Measurements from ENCODE around the gene RC3H2.

Gene RC3H2

DNA sequence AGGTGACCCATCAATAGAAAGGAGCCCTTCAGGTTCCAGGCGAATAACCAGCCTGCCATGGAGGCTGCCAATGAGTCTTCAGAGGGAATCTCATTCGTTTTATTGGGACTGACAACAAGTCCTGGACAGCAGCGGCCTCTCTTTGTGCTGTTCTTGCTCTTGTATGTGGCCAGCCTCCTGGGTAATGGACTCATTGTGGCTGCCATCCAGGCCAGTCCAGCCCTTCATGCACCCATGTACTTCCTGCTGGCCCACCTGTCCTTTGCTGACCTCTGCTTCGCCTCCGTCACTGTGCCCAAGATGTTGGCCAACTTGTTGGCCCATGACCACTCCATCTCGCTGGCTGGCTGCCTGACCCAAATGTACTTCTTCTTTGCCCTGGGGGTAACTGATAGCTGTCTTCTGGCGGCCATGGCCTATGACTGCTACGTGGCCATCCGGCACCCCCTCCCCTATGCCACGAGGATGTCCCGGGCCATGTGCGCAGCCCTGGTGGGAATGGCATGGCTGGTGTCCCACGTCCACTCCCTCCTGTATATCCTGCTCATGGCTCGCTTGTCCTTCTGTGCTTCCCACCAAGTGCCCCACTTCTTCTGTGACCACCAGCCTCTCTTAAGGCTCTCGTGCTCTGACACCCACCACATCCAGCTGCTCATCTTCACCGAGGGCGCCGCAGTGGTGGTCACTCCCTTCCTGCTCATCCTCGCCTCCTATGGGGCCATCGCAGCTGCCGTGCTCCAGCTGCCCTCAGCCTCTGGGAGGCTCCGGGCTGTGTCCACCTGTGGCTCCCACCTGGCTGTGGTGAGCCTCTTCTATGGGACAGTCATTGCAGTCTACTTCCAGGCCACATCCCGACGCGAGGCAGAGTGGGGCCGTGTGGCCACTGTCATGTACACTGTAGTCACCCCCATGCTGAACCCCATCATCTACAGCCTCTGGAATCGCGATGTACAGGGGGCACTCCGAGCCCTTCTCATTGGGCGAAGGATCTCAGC lies 104.8 kb downstream of the RC3H2 start, which contains the start of gene OR1K1:
OR1K1 (plus strand) TSS at position 58 of the 995 bp plus-strand sequence; CDS start at position 58, 0 bp downstream.
- no peak for FAIRE-seq

DNA sequence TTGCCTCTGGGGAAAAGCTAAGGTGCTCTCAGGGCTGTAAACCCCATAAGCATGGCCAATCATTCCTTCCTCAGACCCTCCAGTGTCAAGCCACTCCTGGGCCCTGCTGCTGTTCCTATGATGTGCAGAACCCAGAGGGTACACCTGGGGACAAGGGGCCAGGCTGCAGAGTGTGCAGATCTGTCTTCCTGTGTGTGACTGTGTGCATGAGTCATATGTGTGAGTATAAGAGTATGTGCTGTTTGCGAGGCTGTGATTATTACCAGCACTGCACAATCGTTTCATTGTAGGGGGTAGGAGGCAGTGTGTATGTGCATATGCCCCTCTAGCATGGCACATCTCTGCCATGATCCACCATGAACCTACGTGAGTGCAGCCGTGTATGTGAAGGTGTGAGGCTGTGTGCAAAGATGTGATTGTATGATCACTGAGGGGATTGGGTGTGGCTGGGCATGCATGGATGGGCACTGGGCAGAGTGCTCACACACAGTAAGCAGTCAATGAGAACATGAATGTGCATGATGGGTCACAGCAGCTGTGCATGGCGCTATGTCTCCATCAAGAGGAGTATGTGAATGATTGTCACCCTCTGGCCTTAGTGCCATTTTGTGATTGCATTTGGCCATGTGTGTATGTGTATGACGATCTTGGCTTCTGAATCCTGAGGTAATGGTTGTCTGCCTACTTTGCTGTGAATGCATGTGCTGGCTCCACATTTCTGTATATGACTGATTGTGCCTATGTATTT lies 107.7 kb downstream of the RC3H2 start:
- FAIRE-seq: no peak

Data from colon (tissue), 2 donors.